ENCODE results near the gene CLEC20A. TPM values are rescaled to one million over a fixed set of nuclear protein-coding genes. Genes with fewer than 3 reads are reported as not detected.

CLEC20A gene
- total RNA-seq, 1 donor from 2014 or later, result not detected

- FAIRE-seq (no peak), DNase-seq (ENCODE audit: low spot score in 2 of 2) (peak; percentile 60 to 78)
These were observed 5.1 kb upstream of the CLEC20A start for GRCh38 chr1:178501705-178502329.

- no peak for FAIRE-seq
These were observed 4.3 kb upstream of the CLEC20A start for GRCh38 chr1:178500936-178501554.

GRCh38 chr1:178500091-178500770, 3.5 kb upstream of the CLEC20A start:
- DNase-seq (ENCODE audit: low spot score in 2 of 2), result no peak
- no peak for FAIRE-seq

More at GRCh38 chr1:178500936-178501554, 4.3 kb upstream of the CLEC20A start:
- no peak for DNase-seq (ENCODE audit: low spot score in 2 of 2)

GRCh38 chr1:178498896-178499675, 2.3 kb upstream of the CLEC20A start:
- DNase-seq (ENCODE audit: low spot score in 2 of 2) (no peak), FAIRE-seq (no peak)

- no peak for DNase-seq (ENCODE audit: low spot score in 2 of 2)
- FAIRE-seq, result no peak
These were observed 1.2 kb upstream of the CLEC20A start for GRCh38 chr1:178497903-178498478.

- no peak for DNase-seq (ENCODE audit: low spot score in 2 of 2)
- no peak for FAIRE-seq
These were observed 889 bp downstream of the CLEC20A start for GRCh38 chr1:178495741-178496409.

- FAIRE-seq, result no peak
- no peak for DNase-seq (ENCODE audit: low spot score in 2 of 2)
These were observed 1.6 kb downstream of the CLEC20A start for GRCh38 chr1:178495158-178495557.

GRCh38 chr1:178494569-178494971, 2.2 kb downstream of the CLEC20A start:
- no peak for DNase-seq (ENCODE audit: low spot score in 2 of 2)
- no peak for FAIRE-seq

GRCh38 chr1:178493301-178493741, 3.4 kb downstream of the CLEC20A start:
- FAIRE-seq (no peak), DNase-seq (ENCODE audit: low spot score in 2 of 2) (no peak)

GRCh38 chr1:178492341-178492740, 4.4 kb downstream of the CLEC20A start:
- no peak for DNase-seq (ENCODE audit: low spot score in 2 of 2)
- no peak for FAIRE-seq

GRCh38 chr1:178491721-178492120, 5.0 kb downstream of the CLEC20A start:
- DNase-seq (ENCODE audit: low spot score in 2 of 2) (no peak), FAIRE-seq (no peak)

- no peak for DNase-seq (ENCODE audit: low spot score in 2 of 2)
- no peak for FAIRE-seq
These were observed 5.8 kb downstream of the CLEC20A start for GRCh38 chr1:178490967-178491366.

- no peak for FAIRE-seq
These were observed 6.6 kb downstream of the CLEC20A start for GRCh38 chr1:178490136-178490535.

GRCh38 chr1:178489399-178489798, 7.4 kb downstream of the CLEC20A start:
- FAIRE-seq (no peak), DNase-seq (ENCODE audit: low spot score in 2 of 2) (no peak)

More at GRCh38 chr1:178490136-178490535, 6.6 kb downstream of the CLEC20A start:
- DNase-seq (ENCODE audit: low spot score in 2 of 2), result no peak

GRCh38 chr1:178488393-178488792, 8.4 kb downstream of the CLEC20A start:
- DNase-seq (ENCODE audit: low spot score in 2 of 2) (no peak), FAIRE-seq (no peak)

- FAIRE-seq, result no peak
These were observed 9.6 kb downstream of the CLEC20A start for GRCh38 chr1:178487070-178487615.

GRCh38 chr1:178486100-178487069, 10.4 kb downstream of the CLEC20A start:
- FAIRE-seq (no peak), DNase-seq (ENCODE audit: low spot score in 2 of 2) (no peak)

More at GRCh38 chr1:178487070-178487615, 9.6 kb downstream of the CLEC20A start:
- DNase-seq (ENCODE audit: low spot score in 2 of 2), result no peak

GRCh38 chr1:178485541-178485981, 11.2 kb downstream of the CLEC20A start:
- FAIRE-seq (no peak), DNase-seq (ENCODE audit: low spot score in 2 of 2) (no peak)

Measured in frontal cortex (tissue), 4 donors.